Measurements from ENCODE around the gene SSR4.
"Not testable (repeated sequence)": the region's sequence is repeated elsewhere in the genome, so short reads cannot be mapped to it uniquely, and the experiment has no call there.

Gene SSR4

DNA sequence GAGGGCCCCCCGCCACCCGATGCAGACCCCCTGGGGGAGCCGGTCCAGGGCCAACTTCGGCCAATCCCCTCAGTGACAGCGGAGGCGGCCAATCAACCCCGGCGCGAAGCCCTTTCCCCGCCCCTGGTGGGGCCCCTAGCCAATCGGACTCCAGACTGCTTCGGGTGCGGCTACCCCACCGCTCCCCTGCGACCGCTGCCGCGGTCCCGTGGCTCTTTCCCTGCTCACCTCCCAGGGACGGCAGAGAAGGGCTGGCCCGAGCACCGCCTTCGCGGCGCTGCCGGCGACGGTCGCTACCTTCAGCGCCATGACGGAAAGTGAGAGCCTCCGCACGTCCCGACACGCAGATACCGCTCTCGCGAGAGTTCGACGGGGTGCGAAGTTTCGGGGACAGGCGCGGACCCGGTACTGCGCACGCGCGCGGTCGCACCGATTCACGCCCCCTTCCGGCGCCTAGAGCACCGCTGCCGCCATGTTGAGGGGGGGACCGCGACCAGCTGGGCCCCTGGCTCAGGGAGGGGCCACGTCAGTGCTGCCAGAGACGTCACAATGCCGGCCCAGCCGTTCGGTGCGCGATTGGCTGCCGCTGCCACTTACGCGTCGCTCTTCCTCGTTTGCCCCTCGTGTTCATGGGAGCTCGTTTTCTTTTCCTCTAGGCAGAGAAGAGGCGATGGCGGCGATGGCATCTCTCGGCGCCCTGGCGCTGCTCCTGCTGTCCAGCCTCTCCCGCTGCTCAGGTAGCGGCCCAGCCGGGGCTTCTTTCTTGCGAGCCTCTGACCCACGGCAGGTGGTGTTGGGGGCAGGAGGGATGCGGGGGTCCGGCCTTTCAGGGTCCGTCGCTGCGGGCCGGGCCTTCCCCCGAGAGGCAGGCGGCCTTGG lies at the start of gene SSR4, which contains the start of gene IDH3G:
Gene SSR4 (plus strand): TSS at position 651 of the 879 bp plus-strand sequence. CDS start 20 bp downstream, at position 671.
Gene IDH3G (minus strand): TSS at position 358 of the 879 bp plus-strand sequence. CDS start 49 bp downstream, at position 309.
- DNase-seq, result peak; percentile 96

DNA sequence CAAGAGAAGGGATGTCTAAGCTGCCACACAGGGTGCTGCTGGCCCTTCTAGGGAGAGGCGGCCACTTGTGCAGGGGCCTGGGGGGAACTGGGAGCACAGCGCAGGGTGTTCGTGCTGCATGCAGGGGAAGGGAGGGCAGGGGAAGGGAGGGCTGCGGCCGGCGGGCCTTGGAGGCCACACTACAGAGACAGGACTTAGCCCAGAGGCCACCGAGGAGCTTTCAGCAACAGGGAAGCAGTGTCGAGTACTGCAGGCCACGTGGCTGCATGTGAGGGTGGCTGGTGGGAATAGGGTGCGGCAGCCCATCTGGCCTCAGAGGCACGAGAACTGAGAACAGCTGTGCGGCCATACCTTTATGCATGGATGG lies 49.4 kb upstream of the SSR4 start:
- DNase-seq, result not testable (repeated sequence)

DNA sequence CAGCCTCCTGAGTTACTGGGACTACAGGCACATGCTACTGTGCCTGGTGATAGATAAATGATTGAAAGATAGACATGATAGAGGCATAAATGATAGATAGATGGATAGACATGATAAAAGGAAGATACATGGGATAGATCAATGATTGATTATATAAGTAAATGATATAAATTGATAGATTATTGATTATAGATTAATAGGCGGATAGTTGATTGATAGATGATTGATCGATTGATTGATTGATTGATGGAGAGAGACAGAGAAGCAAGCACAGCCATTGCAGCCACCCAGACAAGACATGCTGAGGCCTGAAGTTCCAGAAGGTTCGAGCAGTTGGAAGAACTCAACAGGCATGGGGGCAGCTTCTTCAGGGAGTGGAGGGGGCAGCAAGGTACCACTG lies 48.1 kb upstream of the SSR4 start:
- no peak for DNase-seq

DNA sequence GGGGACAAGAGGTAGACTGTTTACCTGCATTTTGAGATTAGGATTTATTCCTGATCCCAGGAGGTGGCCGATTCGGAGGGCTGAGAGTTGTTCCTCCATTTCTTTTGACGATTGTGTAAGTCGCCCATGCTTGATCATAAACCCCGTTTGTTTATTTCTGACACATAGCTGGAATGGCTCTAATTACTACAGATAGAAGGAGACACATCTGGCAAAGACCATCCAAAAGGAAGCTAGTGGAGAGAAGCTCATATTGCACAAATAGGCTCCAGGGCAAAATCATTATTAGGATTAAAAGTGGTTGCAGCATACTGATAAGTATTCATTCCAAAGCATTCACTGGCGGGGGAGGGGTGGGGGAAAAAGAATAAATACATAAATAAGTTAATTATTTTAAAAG lies 47.5 kb upstream of the SSR4 start:
- DNase-seq, result not testable (repeated sequence)

DNA sequence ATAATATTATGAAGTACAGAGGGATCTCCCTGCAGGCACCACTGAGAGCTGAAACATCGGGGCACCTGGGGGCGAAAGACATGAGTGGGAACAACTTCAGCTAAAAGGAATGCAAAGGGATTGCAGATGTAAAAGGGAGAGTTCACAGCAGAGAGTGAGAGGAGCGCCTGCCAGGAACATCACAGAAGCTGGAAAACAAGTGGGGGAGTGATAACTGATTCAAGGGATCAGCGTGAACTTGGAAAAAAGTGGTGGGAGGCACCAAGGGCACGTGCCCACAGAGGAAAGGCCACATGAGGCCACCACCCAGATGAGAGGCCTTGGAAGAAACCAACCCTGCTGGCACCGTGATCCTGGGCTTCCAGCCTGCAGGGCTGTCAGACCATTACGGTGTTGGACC lies 45.5 kb upstream of the SSR4 start:
- DNase-seq, result not testable (repeated sequence)

DNA sequence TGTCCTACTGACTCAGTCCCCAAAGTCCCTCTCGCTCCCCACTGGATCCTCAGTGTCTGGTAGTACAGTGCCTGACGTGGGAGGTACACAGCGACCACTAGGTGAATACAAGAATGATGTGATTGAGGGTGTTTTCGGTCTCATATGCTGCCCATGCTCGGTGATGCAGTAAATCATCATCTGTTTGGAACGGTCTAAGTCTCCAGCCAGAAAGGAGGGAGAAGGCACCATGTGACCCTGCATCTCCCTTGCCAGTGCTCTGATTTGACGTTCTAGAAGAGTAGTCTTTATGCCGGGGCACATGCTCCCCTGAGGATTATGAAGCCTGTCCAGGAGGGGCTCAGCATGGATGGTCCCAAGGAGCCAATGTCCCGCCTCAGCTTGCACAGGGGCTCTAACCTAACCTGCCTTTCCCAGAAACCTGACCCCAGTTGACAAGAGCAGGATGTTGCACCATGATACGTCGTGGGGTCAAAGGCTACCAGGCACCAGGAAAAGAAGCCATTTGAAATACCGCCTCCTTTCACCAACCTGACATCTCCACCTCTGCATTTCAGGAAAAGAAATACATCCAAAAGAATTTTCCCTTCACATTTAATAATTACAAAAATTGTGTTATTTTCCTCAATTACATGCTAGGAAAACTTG lies 44.2 kb upstream of the SSR4 start:
- DNase-seq, result no peak

DNA sequence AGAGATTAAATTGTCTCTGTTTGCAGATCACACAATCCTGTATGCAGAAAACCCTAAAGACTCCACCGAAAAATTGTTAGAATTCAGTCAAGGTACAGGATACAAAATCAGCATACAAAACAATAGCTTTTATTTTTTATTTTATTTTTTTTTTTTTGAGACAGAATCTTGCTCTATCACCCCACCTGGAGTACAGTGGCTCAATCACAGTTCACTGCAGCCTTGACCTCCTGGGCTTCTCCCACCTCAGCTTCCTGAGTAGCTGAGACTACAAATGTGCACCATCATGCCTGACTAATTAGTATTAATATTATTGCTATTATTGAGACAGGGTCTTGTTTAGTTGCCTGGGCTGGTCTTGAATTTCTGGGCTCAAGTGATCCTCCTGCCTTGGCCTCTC lies 39.3 kb upstream of the SSR4 start:
- DNase-seq, result no peak

DNA sequence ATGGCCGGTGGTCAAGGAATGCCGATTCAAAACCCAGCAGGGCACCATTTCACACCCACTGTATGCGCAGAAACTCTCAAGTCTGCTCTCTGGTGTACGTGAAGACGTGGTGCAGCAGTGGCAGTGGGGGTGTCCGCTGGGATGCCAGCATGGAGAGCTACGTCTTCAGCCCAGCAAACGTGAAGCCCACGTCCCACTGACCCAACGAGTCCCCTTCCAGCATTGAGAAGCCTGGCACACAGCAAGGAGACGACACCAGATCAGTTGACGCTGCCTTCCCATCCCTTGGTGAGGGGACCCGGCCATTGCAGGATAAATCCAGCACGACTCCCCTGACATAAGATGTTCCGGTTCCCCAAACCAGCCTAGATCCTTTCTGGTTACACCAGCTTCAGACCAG lies 32.6 kb upstream of the SSR4 start:
- DNase-seq, result no peak

DNA sequence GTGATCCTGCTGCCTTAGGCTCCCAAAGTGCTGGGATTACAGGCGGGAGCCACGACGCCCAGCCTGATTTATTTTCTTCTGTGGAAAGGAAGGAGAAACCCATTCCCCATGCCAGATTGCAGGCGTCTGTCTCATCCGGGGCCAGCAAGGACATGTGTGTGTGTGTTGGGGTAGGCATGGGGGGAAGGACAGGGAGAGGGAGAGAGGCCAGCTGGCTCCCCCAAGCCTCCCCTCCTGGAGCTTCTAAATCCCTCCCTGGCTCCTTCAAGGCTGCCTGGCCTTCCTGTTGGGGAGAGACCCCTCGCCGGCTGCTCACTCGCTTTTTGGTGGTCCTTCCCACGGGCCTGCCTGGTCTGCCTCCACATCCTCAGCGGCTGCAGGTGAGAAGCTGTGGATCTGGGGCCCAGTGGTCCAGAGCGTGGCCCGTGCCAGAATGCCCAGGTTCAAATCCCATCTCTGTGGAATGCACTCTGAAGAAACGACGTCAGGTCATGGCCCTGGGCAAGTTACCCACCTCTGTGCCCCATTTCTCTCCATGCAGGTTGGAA lies 31.8 kb upstream of the SSR4 start:
- DNase-seq, result no peak

DNA sequence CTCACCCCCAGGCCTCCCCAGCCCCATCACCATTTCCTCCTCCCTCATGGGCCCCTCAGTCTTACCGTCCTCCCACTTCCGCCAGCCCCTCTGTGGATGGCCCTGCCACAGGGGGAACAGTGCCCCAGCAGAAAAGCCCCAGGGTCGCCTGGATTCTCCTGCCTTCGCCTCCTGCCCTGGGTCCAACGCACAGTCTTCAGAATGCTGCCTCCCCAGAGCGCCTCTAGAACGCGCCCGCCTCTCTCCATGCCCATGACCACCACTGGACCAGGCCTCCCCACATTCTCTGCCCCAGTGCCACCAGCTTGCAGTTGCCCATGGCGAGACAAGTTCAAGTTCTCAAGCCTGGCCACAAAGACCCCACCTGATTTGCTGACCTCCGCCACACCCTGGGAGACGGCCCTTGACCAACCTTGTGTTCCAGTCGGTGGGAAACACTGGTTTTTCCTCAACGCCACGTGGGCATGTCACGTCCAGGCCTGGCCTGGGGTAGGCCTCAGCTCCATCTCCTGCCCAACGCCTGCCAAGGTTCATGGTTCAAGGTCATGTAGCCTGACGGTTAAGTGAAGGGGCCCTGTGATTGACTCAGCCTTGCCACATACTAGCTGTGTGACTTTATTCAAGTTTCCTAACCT lies 31.1 kb upstream of the SSR4 start:
- no peak for DNase-seq

DNA sequence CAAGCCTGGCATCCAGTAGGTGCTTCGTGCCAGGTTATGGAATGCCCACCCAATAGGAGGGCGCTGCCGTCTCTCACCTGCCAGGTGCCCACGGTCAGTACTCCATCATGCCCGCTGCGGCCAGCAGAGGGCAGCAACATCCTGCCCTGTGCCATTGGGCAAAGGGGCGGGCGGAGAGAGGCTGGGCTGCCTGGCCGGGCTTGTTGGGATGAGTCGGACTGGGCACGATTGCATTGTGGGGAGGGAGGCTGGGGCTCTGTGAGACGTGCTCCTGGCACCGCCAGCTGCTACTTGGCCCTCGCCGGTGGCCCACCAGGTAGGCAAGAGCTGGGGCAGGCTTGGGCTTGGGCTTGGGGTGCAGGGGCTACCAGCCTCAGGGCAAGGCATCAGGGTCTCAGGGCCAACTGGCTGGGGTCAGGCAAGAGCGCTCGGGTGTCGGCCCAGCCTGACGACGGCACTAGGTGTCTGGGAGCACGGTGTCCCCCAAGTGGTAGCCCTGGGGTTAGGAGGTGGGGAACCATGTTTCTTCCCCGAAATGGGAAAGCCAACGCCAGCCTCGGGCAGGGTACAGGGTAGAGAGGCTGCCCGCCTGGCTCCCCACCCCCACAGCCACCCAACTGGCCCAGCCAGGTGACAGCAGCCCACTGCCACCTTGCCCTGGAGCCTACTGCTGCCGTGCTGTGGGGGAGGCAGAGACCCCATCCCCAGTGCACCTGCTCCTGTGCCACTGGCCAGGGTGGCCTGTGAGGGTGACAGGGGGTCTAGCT lies 30.3 kb upstream of the SSR4 start, which contains the start of gene PLXNB3:
Gene PLXNB3 (plus strand): TSS at position 261 of the 767 bp plus-strand sequence. CDS start 1,287 bp downstream, outside the sequence.
- DNase-seq, result peak; percentile 75

DNA sequence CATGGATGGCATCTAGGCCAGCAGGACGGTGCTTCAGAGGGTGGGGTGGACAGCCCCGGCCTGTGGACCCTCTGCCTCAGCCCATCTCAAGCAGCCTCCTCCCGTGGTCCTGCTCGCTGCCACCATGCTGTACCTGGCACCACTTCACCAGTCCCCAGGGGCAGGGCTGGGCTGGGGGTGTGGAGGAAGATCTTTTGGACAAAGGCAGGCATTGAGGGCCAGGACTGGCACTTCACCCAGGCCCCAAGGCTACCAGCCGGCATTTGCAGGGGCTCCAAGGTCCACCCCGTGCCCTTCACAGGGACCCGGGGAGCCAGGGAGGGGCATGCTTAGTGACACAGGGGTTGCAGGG lies 29.7 kb upstream of the SSR4 start:
- no peak for DNase-seq

DNA sequence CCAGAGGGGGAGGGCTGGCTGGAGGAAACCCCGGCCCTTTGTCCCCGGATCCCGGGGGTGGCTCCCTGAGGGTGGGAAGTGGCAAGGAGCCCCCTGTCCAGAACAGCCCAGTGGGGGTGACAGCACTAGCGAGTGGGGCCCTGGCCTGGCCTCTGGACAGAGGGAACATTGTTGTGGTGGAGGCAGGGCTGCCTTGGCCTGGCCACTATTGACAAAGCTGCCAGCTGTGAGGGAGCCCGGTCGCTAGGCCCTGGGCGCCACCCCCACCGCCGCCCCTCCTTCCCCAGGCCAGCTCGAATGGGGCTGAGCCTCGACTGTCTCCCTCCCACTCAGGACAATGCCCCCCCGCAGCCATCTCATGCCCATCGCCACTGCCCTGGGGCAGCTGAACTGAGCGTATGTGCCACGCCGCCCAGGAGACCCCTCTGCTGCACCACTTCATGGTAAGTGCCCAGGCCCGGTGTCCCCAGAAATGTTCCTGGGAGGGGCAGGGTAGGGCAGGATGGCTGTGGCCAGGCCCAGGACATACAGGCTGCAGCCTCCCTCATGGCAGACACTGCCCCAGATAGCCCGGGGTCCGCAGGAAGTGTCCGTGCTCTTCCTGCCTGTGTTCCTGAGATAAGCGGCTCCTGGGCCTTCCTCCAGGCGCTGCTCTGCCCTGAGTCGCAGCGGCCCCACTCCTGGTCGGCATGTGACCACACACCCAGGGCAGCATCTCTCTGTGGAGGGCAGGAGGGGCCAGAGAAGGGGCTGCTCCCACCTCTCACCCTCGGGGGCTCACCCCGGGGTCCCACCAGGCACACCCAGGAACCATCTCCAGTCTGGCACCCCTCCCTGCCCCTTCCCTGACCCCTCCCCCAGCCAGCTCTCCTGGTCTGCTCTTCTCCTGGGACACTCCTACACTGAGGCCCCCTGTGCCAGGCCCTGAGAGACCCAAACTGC lies 29.1 kb upstream of the SSR4 start:
- no peak for DNase-seq

DNA sequence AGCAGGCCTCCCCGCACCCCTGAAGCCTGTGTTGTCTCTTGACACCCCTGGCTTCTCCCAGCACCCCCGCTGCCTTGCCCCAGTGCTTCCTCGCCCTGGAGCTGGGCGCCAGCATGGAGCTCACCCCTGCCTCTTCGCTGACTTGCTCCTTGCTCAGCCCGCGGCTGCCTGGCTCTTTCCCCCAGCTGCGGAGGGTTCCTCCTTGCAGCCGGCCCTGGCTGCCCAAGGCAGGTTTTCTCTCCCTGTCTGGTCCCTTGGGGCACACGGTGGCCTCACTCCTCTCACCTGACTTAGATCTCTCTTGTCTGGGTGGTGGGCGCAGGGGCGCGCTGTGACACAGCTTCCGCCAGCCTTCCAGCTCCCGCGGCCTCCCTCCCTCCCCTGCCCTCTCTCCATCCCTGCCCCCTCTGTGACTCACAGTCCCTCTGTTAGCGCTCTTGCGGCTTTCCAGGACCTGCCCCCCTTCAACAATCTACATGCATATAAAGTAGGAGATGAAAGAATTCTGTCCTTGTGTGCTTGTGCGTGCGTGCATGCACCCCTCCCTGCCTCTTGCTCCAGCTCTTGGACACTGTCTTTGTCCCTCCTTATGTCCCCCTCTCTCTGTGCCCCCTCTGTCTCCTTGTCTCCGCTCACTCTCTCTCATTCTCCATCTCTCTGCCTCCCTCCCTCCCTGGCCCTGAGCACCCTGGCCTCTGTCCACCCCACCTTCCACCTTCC lies 28.2 kb upstream of the SSR4 start:
- DNase-seq, result peak; percentile 57

DNA sequence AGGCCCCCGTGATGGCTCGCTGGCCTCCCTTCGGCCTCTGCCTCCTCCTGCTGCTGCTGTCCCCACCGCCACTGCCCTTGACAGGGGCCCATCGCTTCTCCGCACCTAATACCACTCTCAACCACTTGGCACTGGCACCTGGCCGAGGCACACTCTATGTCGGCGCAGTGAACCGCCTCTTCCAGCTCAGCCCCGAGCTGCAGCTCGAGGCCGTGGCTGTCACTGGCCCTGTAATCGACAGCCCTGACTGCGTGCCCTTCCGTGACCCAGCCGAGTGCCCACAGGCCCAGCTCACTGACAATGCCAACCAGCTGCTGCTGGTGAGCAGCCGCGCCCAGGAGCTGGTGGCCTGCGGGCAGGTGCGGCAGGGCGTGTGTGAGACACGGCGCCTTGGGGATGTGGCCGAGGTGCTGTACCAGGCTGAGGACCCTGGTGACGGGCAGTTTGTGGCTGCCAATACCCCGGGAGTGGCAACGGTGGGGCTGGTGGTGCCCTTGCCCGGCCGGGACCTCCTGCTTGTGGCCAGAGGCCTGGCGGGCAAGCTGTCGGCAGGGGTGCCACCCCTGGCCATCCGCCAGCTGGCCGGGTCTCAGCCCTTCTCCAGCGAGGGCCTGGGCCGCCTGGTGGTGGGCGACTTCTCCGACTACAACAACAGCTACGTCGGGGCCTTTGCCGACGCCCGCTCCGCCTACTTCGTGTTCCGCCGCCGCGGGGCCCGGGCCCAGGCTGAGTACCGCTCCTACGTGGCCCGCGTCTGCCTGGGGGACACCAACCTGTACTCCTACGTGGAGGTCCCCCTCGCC lies 27.4 kb upstream of the SSR4 start:
- DNase-seq, result no peak

DNA sequence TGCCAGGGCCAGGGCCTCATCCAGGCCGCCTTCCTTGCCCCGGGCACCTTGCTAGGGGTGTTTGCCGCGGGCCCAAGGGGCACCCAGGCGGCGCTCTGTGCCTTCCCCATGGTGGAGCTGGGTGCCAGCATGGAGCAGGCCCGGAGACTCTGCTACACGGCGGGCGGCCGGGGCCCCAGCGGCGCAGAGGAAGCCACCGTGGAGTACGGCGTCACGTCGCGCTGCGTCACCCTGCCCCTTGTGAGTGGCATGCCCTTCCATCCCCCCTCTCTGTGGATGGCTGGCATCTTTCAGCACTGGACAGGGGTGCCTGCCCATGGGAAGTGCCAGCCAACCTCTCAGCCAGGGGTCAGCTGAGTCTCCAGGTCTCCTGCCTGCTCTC lies 26.8 kb upstream of the SSR4 start:
- DNase-seq, result no peak

DNA sequence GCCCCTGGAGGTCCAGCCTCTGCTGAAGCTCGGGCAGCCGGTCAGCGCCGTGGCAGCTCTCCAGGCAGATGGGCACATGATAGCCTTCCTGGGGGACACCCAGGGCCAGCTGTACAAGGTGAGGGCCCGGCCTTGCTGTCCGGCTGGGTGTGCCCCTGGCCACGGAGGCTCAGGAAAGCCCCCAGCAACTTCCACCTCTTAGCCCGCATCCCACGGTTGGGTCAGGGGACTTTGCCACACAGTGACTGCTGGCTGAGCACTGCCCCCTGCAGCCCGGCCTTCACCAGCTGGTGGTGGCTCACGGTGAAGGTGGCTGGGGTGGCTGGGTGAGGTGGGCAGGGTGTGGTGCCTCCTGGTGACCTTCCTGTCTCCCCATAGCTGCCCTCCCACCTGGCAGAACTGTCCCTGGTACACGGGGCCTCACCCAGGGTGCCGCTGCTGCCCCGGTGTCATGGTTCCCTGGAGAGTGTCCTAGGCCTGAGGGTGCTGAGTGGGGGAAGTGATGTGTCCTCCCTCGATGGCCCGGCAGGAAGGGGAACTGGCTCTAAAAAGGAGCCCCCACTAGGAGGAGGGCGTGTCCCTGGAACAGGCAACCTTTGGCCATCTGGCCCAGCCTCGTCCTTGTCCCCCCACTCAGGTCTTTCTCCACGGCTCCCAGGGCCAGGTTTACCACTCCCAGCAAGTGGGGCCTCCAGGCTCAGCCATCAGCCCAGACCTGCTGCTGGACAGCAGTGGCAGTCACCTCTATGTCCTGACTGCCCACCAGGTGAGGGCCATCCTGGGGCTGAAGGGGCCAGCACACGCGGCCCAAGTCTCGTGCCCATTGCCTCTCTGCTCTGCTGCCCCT lies 25.9 kb upstream of the SSR4 start:
- DNase-seq, result no peak

DNA sequence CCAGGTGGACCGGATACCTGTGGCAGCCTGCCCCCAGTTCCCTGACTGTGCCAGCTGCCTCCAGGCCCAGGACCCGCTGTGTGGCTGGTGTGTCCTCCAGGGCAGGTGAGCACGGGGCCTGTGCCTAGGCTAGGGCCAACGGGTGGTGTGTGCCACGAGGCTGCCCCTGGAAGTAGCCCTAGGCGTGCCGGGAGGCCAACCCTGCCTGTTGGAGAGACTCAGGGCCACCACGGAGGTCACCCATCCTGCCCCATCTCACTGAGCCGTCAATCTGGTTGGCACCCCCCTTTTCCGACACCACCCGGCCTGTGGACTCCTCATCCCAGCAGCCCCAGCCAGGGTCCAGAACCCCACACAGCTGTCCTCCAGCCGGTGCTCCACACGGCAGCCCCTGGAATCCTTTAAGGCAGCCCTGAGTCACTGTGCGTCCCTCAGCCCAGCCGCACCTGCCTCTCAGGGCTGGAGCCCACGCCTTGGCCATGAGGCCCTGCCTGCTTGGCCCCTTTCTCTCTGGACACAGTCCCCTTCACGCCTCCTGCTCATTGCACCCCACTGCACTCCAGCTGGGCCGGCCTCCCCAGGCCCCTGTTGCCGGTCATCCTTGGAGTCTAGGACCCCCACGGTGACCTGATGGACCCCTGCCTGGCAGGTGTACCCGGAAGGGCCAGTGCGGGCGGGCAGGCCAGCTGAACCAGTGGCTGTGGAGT lies 25.2 kb upstream of the SSR4 start:
- no peak for DNase-seq

All from retina (tissue), 1 donor.